GM19025 (cell line): Measurements from ENCODE around the gene PEMT.

Experiments
- ATAC-seq: cut with Tn5 transposase; IDR thresholded peaks from one replicate; pipeline ENCODE4 v1.9.1; 2021; ENCODE audit warnings: mild to moderate bottlenecking, low read depth, moderate library complexity; ENCODE audit not compliant: unreplicated experiment

Gene PEMT

GRCh38 chr17:17572010-17572785 lies 19.3 kb downstream of the PEMT start:
- no peak for ATAC-seq

GRCh38 chr17:17570798-17571716 lies 20.5 kb downstream of the PEMT start:
- no peak for ATAC-seq

- no peak for ATAC-seq
These were observed 21.2 kb downstream of the PEMT start for GRCh38 chr17:17570140-17570797.

GRCh38 chr17:17569691-17570090 lies 21.8 kb downstream of the PEMT start:
- ATAC-seq: no peak

- no peak for ATAC-seq
These were observed 22.7 kb downstream of the PEMT start for GRCh38 chr17:17568772-17569195.

GRCh38 chr17:17567631-17568030 lies 23.9 kb downstream of the PEMT start:
- ATAC-seq: no peak

- ATAC-seq: no peak
These were observed 24.5 kb downstream of the PEMT start for GRCh38 chr17:17566896-17567513.

GRCh38 chr17:17565471-17566339 lies 25.8 kb downstream of the PEMT start:
- no peak for ATAC-seq

- no peak for ATAC-seq
These were observed 26.6 kb downstream of the PEMT start for GRCh38 chr17:17564896-17565295.

GRCh38 chr17:17564323-17564722 lies 27.2 kb downstream of the PEMT start:
- no peak for ATAC-seq

- no peak for ATAC-seq
These were observed 28.0 kb downstream of the PEMT start for GRCh38 chr17:17563530-17563929.

GRCh38 chr17:17562146-17562511 lies 29.4 kb downstream of the PEMT start:
- ATAC-seq: no peak

- no peak for ATAC-seq
These were observed 29.9 kb downstream of the PEMT start for GRCh38 chr17:17561408-17562145.

GRCh38 chr17:17560975-17561374 lies 30.5 kb downstream of the PEMT start:
- no peak for ATAC-seq

GRCh38 chr17:17560167-17560566 lies 31.3 kb downstream of the PEMT start:
- no peak for ATAC-seq

- ATAC-seq: no peak
These were observed 32.3 kb downstream of the PEMT start for GRCh38 chr17:17559164-17559563.

- no peak for ATAC-seq
These were observed 33.1 kb downstream of the PEMT start for GRCh38 chr17:17558431-17558830.

GRCh38 chr17:17557796-17558195 lies 33.7 kb downstream of the PEMT start:
- no peak for ATAC-seq

GRCh38 chr17:17556671-17557070 lies 34.8 kb downstream of the PEMT start:
- ATAC-seq: no peak
